Hepatocyte (in vitro differentiated cells): Measurements from ENCODE around the gene ASAP2. TPM values are rescaled to one million over a fixed set of nuclear protein-coding genes. Genes with fewer than 3 reads are reported as not detected.
A peak's percentile ranks its signal among the peaks of the same experiment; 100 is the strongest.

Experiments used
- DNase-seq: peaks from one replicate; pipeline ENCODE4 v3.0.0-alpha.2; 2016; ENCODE audit warnings: low spot score
- H2AFZ ChIP-seq: fragments of 200-600 bp; sonication (generic); 2 replicates; pipeline ENCODE4 v1.6.0; 2016; ENCODE audit warnings: antibody characterized with exemption, mild to moderate bottlenecking
- H3K27ac ChIP-seq: fragments of 200-600 bp; sonication (generic); 2 replicates; pipeline ENCODE4 v1.5.1; 2016; ENCODE audit warnings: mild to moderate bottlenecking
- H3K27me3 ChIP-seq: fragments of 200-600 bp; sonication (generic); 2 replicates; pipeline ENCODE4 v1.6.1; 2016
- H3K36me3 ChIP-seq: fragments of 200-600 bp; sonication (generic); replicated peaks from 2 replicates; pipeline ENCODE4 v1.5.1; 2016; ENCODE audit warnings: low read depth; ENCODE audit not compliant: insufficient read depth
- H3K4me1 ChIP-seq: fragments of 200-600 bp; sonication (generic); 2 replicates; pipeline ENCODE4 v1.5.1; 2016; ENCODE audit warnings: mild to moderate bottlenecking, moderate library complexity; ENCODE audit not compliant: insufficient read depth
- H3K4me2 ChIP-seq: fragments of 200-600 bp; sonication (generic); 2 replicates; pipeline ENCODE4 v1.6.0; 2016
- H3K4me3 ChIP-seq: fragments of 200-600 bp; sonication (generic); 2 replicates; pipeline ENCODE4 v1.5.1; 2016; ENCODE audit warnings: mild to moderate bottlenecking
- H3K79me2 ChIP-seq: fragments of 200-600 bp; sonication (generic); 2 replicates; pipeline ENCODE4 v1.6.0; 2017; ENCODE audit warnings: mild to moderate bottlenecking
- H3K9me2 ChIP-seq: fragments of 200-600 bp; sonication (generic); replicated peaks from 2 replicates; pipeline ENCODE4 v1.6.0; 2017; ENCODE audit warnings: mild to moderate bottlenecking; ENCODE audit not compliant: insufficient read depth
- H3K9me3 ChIP-seq: fragments of 200-600 bp; sonication (generic); 2 replicates; pipeline ENCODE4 v1.5.1; 2016; ENCODE audit warnings: low read depth, mild to moderate bottlenecking
- H4K20me1 ChIP-seq: fragments of 200-600 bp; sonication (generic); 2 replicates; pipeline ENCODE4 v1.6.0; 2016; ENCODE audit warnings: mild to moderate bottlenecking; ENCODE audit not compliant: insufficient read depth, poor library complexity, severe bottlenecking
- CTCF ChIP-seq: fragments of 200-600 bp; sonication (generic); IDR thresholded peaks from 2 replicates; pipeline ENCODE4 v1.5.1; 2016; ENCODE audit warnings: antibody characterized with exemption, mild to moderate bottlenecking; ENCODE audit not compliant: poor library complexity
- EZH2 ChIP-seq: fragments of 200-600 bp; sonication (generic); IDR thresholded peaks from 2 replicates; pipeline ENCODE4 v1.6.1; 2016; ENCODE audit warnings: antibody characterized with exemption, mild to moderate bottlenecking, borderline replicate concordance
- EZH2phosphoT487 ChIP-seq: fragments of 200-600 bp; sonication (generic); IDR thresholded peaks from one replicate; pipeline ENCODE4 v1.6.1; 2018; ENCODE audit warnings: antibody characterized with exemption, mild to moderate bottlenecking, low read depth, moderate library complexity; ENCODE audit not compliant: unreplicated experiment, severe bottlenecking
- WGBS: methylation state at CpG from one replicate; pipeline ENCODE4 v1.1.6; 2016; ENCODE audit warnings: low lambda C conversion rate; ENCODE audit errors: missing lambda C conversion rate; 5-methylcytosine and 5-hydroxymethylcytosine counted together
- polyA plus RNA-seq: library from polyadenylated mRNA; unstranded; fragments of >200 nt; fragmentation: Nextera tagmentation; extraction: Ambion mirVana; gene quantifications from 2 replicates; pipeline ENCODE4 v1.2.1, GENCODE V29; 2016
- total RNA-seq: library from RNA; depleted of rRNA; stranded (reverse); fragments of >200 nt; gene quantifications from 2 replicates; pipeline ENCODE4 v1.2.3, GENCODE V29; 2014

Gene ASAP2
- total and polyA plus RNA-seq, 2 experiments from 2014 or later: 13.7 to 21.3 TPM

DNA sequence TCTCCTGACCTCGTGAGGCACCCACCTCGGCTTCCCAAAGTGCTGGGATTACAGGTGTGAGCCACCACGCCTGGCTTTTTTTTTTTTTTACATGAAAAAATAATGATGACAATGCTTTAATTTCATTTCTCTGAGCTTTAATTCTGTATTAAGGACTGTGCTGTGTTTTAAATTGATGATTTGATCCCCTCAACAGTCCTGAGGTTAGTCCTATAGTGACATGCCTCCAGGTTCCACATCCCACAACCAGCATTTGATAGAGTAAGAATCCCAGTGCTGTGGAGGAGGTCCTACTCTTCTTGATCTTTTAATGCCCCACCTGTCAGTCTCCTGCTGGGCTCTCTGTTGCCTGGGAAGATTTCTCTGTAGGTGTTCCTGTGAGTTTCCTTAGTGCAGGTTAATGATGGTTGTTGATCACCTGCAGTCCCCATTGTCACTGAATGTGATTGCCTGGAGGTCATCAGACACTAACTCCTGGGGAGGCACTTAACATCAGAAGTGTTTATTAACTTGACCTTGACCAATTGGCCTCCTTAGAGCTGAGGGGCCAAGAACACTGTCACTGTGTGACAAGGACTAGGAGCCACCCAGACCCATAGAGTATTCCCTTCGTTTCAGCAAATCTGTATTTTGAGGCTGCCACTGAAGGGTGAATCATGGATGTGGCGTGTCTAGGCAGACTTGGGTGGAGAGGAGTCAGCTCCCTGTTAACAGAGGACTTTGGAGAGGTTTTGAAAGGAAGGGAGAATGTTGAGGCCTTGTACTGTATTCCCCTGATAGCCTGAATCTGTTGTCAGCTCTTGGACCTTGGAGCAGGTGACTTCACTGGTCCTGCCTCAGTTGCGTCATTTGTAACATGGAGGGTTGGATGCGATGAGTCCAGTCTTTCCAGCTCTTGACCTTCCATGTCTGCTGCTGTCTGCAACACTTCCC is 11.5 kb downstream of the ASAP2 start:
- Histone ChIP-seq H3K4me2 (no peak overlapping the region), H3K4me3 (no peak overlapping the region), H3K36me3 (peaks cover 4% of the 10 kb centered on the region), H2AFZ (no peak overlapping the region), H3K79me2 (peaks cover 99% of the 10 kb centered on the region), H3K27me3 (no peaks in the 10 kb centered on the region), H3K4me1 (peaks cover 3% of the 10 kb centered on the region), H3K27ac (no peak overlapping the region), H3K9me3 (no peaks in the 10 kb centered on the region), H4K20me1 (peaks cover 11% of the 10 kb centered on the region), H3K9me2 (no peaks in the 10 kb centered on the region)
- WGBS: 90% methylated on average over 7 of the region's 7 CpGs
- DNase-seq: no peak
- TF ChIP-seq CTCF: no peak
- TF ChIP-seq EZH2: no peak
- TF ChIP-seq EZH2phosphoT487: no peak

DNA sequence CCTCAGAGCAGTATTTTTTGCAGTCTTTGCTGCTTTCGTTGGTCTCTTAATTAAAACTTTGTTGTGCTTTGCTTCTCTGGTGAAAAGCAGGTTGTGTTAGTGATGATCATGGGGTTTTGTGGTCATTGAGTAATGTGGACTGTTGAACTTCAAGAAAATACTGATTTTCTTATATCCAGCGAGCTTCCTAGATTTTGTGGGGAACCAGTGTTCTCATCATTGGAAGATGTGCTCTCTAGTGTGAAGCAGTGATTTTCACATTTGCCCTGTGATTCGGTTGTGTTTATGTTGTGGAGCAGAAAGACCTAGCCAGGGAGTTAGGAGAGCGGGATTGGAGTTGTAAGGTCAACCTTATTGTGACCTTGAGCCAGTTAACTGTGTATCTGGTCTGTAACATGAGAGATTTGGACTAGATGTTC is 12.4 kb downstream of the ASAP2 start:
- WGBS: 58% methylated on average over 4 of the region's 4 CpGs
- H3K36me3 ChIP-seq: peaks cover 4% of the 10 kb centered on the region
- H3K27me3 ChIP-seq: no peaks in the 10 kb centered on the region
- DNase-seq: no peak
- H3K9me3 ChIP-seq: no peaks in the 10 kb centered on the region
- H3K4me2 ChIP-seq: no peak overlapping the region
- H3K9me2 ChIP-seq: no peaks in the 10 kb centered on the region
- no peak overlapping the region for H2AFZ ChIP-seq
- no peak overlapping the region for H3K4me3 ChIP-seq
- H4K20me1 ChIP-seq: peaks cover 4% of the 10 kb centered on the region
- TF ChIP-seq CTCF (no peak), EZH2 (no peak), EZH2phosphoT487 (no peak)
- peaks cover 99% of the 10 kb centered on the region for H3K79me2 ChIP-seq
- H3K27ac ChIP-seq: peak overlapping the region; percentile 6
- no peaks in the 10 kb centered on the region for H3K4me1 ChIP-seq

- Histone ChIP-seq H3K79me2 (peaks cover 99% of the 10 kb centered on the region), H3K4me3 (no peak overlapping the region), H3K4me1 (no peaks in the 10 kb centered on the region), H3K9me2 (no peaks in the 10 kb centered on the region), H3K4me2 (no peak overlapping the region), H3K27me3 (no peaks in the 10 kb centered on the region), H3K36me3 (peaks cover 4% of the 10 kb centered on the region), H2AFZ (no peak overlapping the region), H3K9me3 (no peaks in the 10 kb centered on the region), H4K20me1 (peaks cover 4% of the 10 kb centered on the region), H3K27ac (no peak overlapping the region)
- TF ChIP-seq EZH2: no peak
- no peak for TF ChIP-seq EZH2phosphoT487
- no peak for TF ChIP-seq CTCF
- no peak for DNase-seq
Measured at GRCh38 chr2:9220201-9220600, 13.6 kb downstream of the ASAP2 start.
